OCI-M2 (cell line): ENCODE measurements around the gene ANKRD37.

Experiments
- DNase-seq: peaks from one replicate; lab custom pipeline; 2025; ENCODE audit not compliant: unreplicated experiment; lab: John Stamatoyannopoulos, UW

ANKRD37 gene

GRCh38 chr4:185412412-185412811 lies 15.8 kb downstream of the ANKRD37 start:
- DNase-seq: no peak

GRCh38 chr4:185416955-185417354 lies 20.3 kb downstream of the ANKRD37 start:
- DNase-seq: no peak

DNA sequence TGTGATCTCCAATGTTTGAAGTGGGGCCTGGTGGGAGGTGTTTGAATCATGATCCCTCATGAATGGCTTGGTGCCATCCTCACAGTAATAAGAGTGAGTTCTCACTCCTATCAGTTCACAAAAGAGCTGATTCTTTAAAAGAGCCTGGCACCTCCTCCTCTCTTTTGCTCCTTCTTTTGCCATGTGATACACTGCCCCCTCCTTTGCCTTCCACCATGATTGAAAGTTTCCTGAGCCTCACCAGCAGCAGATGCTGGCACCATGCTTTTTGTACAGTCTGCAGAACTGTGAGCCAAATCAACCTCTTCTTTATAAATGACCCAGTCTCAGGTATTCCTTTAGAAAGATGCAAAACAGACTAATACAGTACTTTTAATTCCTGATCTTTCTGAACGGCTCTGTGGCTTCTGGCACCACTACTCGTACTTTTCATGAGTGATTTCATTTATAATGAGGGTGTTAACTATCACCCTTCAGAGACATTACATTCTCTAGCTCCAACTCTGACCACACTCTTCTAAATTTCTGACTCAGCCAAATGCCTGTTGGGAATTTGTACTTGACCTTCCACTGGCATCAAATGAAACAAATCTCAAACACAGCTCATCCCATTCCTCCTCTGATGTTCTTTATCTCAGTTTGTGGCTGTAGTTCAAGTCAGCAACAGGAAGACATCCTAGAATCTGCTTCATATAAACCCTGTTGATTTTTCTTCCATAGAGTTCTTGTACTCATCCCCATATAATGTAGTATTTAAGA lies 24.9 kb downstream of the ANKRD37 start:
- no peak for DNase-seq

DNA sequence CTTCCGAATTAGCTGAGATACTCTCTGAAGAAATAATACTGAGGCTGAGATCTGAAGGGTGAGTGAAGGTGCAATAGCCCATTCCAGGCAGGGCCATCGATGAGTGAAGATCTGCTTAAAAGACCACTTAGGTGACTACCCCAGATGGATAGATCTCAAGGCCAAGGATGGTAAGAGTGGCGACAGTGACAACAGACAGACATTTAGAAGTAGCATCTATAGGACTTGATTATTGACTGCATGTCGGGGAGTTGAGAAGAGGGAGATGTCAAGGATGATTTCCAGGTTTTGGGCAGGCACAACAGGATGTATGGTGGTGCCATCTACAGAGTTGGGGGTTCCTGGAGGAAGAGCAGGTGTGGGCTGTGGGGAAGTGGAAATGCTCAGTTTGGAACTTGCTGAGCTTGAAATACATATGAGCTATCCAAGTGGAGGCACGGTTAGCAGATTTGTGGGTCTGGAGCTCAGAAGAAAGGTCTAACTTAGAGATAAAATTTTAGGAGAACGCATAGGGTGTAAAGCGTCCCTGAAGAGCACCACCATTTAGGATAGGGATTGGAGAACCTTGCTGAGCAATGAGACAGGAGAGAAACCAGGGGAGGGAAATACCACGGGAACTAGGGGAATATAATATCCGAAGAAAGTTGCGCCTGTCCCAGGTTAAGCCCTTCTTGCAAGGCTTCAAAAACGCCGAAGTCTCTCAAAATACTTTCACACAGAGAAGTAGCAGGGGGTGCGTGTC lies 28.4 kb downstream of the ANKRD37 start:
- peak; percentile 9 for DNase-seq

GRCh38 chr4:185425647-185426352 lies 29.2 kb downstream of the ANKRD37 start, which contains the start of gene UFSP2:
UFSP2 (minus strand) TSS chr4:185425964; CDS start chr4:185425868, 96 bp downstream.
- DNase-seq: peak; percentile 56

DNA sequence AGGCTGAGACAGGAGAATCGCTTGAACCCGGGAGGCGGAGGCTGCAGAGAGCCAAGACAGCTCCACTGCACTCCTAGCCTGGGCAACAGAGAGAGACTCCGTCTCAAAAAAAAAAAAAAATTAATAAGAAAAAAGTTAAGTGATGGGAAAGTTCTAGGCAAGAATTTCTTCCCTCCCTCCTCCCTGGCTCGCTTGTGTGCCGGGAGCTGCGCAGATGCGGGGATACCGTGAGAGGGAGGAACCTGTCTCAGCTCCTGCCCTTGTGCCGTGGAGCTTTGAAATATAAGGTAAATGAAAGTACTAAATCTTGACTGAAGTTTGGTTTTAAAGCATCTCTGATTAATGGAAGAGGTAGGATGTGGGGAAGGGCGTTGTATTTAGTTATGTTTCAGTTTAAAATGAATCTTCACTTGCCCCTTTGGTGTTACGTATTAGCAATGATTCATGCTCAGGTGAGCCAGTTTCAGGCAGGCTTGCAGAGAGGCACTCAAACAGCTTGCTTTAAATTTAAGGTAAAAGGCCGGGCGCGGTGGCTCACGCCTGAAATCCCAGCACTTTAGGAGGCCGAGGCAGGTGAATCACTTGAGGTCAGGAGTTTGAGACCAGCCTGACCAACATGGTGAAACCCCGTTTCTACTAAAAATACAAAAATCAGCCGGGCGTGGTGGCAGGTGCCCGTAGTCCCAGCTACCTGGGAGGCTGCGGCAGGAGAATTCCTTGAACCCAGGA lies 30.5 kb downstream of the ANKRD37 start:
- DNase-seq: no peak

DNA sequence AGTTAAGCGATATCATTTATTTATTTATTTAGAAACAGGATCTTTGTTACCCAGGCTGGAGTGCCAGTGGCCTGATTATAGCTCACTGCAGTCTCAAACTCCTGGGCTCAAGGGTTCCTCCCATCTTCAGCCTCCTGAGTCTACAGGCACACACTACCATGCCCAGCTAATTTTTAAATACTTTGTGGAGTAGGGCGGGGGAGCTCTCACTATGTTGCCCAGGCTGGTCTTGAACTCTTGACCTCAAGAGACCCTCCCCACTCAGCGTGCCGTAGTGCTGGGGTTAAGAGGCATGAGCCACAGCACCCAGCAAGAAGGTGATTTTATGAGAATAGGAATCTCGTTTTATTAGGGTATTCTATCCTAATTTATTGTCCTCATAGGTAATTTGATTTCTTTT lies 33.0 kb downstream of the ANKRD37 start:
- DNase-seq: no peak

DNA sequence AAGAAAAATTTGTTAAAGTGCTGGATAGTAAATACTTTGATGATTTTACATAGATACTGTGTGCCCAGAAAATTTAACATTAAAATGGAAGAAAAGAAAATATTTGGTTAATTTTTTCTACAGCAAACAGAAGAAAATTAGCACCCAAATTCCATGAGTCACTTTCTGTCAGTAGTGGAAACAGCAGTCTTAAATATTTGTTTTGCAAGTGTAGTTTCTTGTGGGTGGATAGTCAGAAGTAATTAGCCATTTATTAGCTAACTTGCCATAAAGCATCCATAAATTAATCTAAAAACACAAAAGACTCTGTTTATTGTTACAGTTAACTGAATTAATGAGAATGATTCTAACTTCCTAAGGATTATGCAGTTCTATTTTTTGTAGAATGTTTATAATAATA lies 38.8 kb downstream of the ANKRD37 start:
- no peak for DNase-seq

DNA sequence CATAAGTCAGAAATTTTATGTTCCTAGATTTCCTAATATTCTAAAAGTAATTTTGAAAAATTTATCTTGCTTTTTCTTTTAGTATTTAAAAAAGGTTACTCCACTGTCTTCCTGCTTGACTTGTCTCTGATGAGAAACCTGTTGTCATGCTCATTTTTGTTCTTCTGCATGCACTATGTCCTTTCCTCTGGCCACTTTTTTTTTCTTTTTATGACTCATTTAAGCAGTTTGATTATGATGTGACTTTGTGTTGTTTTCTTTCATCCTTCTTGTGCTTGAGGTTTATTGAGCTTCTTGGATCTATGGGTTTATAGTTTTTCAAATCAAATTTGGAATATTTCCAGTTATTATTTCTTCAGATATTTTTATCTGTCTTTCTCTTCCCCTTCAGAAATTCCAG lies 41.2 kb downstream of the ANKRD37 start:
- DNase-seq: no peak

GRCh38 chr4:185441479-185441878 lies 44.8 kb downstream of the ANKRD37 start:
- no peak for DNase-seq

DNA sequence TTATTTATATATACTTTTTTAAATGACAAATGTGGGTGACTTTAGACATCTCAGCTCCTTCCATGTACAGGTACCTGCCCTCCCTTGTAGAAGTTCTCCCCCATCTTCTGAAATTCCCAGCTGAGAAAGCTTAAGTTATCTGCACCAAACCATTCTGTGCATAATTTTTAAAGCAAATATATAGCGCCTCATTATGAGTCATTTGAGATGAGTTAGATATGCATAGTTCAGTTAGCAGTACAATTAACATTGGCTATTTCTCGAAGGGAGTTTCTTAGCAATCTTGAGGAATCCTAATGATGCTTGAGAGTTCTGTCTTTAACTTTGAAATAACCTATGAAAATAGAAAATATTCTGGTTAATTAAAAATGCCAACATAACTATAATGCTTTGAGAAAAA lies 48.6 kb downstream of the ANKRD37 start:
- no peak for DNase-seq
